HG03060 (cell line): ENCODE data around the gene KLC1.

Source experiments
- ATAC-seq: cut with Tn5 transposase; IDR thresholded peaks from one replicate; pipeline ENCODE4 v1.9.1; 2021; ENCODE audit warnings: low read depth, moderate number of reproducible peaks; ENCODE audit not compliant: unreplicated experiment

The KLC1 gene

GRCh38 chr14:103731916-103732867, 103.2 kb downstream of the KLC1 start:
- ATAC-seq, result no peak

GRCh38 chr14:103732868-103733620, 104.0 kb downstream of the KLC1 start:
- ATAC-seq, result no peak

- no peak for ATAC-seq
These were observed 104.6 kb downstream of the KLC1 start for GRCh38 chr14:103733651-103734050.

- ATAC-seq, result no peak
These were observed 105.3 kb downstream of the KLC1 start for GRCh38 chr14:103734081-103734888.

- ATAC-seq, result no peak
These were observed 106.0 kb downstream of the KLC1 start for GRCh38 chr14:103735022-103735421.

- ATAC-seq, result no peak
These were observed 106.4 kb downstream of the KLC1 start for GRCh38 chr14:103735439-103735814.

GRCh38 chr14:103735815-103736545, 107.0 kb downstream of the KLC1 start:
- no peak for ATAC-seq

- ATAC-seq, result no peak
These were observed 107.8 kb downstream of the KLC1 start for GRCh38 chr14:103736546-103737431.

- ATAC-seq, result no peak
These were observed 108.5 kb downstream of the KLC1 start for GRCh38 chr14:103737432-103738045.

GRCh38 chr14:103738166-103738565, 109.2 kb downstream of the KLC1 start:
- ATAC-seq, result no peak

GRCh38 chr14:103738701-103739451, 109.9 kb downstream of the KLC1 start:
- ATAC-seq, result no peak

- no peak for ATAC-seq
These were observed 110.4 kb downstream of the KLC1 start for GRCh38 chr14:103739466-103739792.

GRCh38 chr14:103739793-103740501, 110.9 kb downstream of the KLC1 start:
- no peak for ATAC-seq

- no peak for ATAC-seq
These were observed 112.1 kb downstream of the KLC1 start for GRCh38 chr14:103740991-103741689.

- ATAC-seq, result no peak
These were observed 112.9 kb downstream of the KLC1 start for GRCh38 chr14:103741876-103742275.

GRCh38 chr14:103742499-103743255, 113.7 kb downstream of the KLC1 start:
- ATAC-seq, result no peak
